Measurements from ENCODE around the gene C1QTNF8.
"Not testable (repeated sequence)": the region's sequence is repeated elsewhere in the genome, so short reads cannot be mapped to it uniquely, and the experiment has no call there.

The C1QTNF8 gene

DNA sequence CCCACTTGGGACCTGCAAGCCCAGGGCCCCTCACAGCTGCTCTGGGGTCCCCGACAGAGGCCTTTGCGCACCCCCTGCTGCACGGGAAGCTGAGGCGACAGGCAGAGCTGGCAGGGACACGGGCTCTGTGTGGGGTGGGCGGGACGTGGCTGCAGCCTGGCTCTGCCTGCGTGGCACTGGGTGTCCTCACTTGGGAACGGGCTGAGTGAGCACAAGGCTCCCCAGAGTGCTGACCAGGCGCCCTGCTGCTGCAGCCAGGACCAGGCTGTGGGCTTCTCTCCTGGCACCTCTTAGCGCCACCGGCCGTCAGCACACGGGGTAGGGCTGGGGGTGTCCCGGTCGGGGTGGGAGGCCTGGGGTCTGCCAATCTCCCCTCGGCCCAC lies 6.6 kb downstream of the C1QTNF8 start:
- TF ChIP-seq, protein P1, sequence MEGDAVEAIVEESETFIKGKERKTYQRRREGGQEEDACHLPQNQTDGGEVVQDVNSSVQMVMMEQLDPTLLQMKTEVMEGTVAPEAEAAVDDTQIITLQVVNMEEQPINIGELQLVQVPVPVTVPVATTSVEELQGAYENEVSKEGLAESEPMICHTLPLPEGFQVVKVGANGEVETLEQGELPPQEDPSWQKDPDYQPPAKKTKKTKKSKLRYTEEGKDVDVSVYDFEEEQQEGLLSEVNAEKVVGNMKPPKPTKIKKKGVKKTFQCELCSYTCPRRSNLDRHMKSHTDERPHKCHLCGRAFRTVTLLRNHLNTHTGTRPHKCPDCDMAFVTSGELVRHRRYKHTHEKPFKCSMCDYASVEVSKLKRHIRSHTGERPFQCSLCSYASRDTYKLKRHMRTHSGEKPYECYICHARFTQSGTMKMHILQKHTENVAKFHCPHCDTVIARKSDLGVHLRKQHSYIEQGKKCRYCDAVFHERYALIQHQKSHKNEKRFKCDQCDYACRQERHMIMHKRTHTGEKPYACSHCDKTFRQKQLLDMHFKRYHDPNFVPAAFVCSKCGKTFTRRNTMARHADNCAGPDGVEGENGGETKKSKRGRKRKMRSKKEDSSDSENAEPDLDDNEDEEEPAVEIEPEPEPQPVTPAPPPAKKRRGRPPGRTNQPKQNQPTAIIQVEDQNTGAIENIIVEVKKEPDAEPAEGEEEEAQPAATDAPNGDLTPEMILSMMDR (IDR thresholded peaks at IDR 0.05; ENCODE audit: unreplicated experiment in 3 of 3): no peak
- peaks cover 11% of the 10 kb centered on the region for H3K9me3 Mint-ChIP-seq
- H3K4me1 Mint-ChIP-seq: peaks cover 8% of the 10 kb centered on the region
- H3K27ac Mint-ChIP-seq: no peak overlapping the region
- H3K36me3 Mint-ChIP-seq (ENCODE audit: low read depth): peaks cover 4% of the 10 kb centered on the region
- H3K27me3 Mint-ChIP-seq (ENCODE audit: low read depth): peaks cover 15% of the 10 kb centered on the region
- H3K4me3 Mint-ChIP-seq: no peak overlapping the region

DNA sequence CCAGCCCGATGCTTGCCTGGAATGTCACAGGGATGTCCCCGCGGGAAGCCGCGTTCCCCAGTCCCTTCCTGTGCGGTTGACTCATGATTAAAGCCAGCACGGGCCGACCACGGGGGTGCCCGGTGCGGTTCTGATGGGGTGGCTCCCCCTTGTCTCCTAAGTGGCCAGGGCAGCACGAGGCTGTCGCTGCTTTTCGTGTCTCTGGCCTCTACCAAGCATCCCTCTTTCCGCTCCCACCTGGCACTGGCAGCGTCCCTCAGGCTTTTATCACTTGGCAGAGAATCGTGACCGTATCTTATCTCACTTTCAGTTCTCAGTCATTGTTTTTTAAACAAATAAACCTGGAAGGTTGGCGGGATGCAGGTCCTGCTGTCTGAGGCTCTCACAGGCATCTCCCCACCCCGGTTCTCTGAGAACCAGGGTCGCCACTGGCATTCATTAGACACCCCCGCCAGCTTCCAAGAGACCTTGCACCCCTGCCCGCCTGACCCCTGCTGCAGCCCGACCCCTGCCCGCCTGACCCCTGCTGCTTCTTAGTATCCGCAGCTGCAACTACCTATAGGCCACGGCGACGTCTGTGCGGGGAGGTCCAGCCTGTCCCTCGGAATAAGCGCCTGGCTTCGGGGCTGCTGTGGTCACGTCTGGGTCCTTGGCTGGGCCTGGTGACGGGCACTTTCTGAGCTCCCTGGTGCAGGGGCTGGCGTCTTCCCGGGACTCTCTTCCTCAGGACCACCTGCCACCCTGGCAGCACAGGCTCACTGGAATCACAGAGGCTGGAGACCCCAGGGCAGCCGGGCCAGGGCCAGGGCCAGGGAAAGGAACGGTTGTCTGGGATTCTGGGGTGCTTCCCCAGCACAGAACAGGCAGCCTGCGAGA lies 7.5 kb downstream of the C1QTNF8 start:
- Mint-ChIP-seq H3K27me3 (ENCODE audit: low read depth) (peaks cover 15% of the 10 kb centered on the region), H3K36me3 (ENCODE audit: low read depth) (peaks cover 4% of the 10 kb centered on the region), H3K4me3 (no peak overlapping the region), H3K9me3 (peaks cover 11% of the 10 kb centered on the region), H3K4me1 (peaks cover 8% of the 10 kb centered on the region), H3K27ac (no peak overlapping the region)
- TF ChIP-seq, protein P1 (IDR thresholded peaks at IDR 0.05; ENCODE audit: unreplicated experiment in 3 of 3): no peak

- H3K4me1 Mint-ChIP-seq; H3K36me3 Mint-ChIP-seq (ENCODE audit: low read depth); H3K27ac Mint-ChIP-seq; H3K4me3 Mint-ChIP-seq: not testable (repeated sequence)
- Mint-ChIP-seq H3K27me3 (ENCODE audit: low read depth) (peaks cover 15% of the 10 kb centered on the region), H3K9me3 (peaks cover 11% of the 10 kb centered on the region)
These were observed 9.6 kb downstream of the C1QTNF8 start for GRCh38 chr16:1086443-1086842.

- peaks cover 4% of the 10 kb centered on the region for H3K4me1 Mint-ChIP-seq
- H3K27me3 Mint-ChIP-seq (ENCODE audit: low read depth): peaks cover 20% of the 10 kb centered on the region
These were observed 11.1 kb downstream of the C1QTNF8 start for GRCh38 chr16:1084971-1085370.

DNA sequence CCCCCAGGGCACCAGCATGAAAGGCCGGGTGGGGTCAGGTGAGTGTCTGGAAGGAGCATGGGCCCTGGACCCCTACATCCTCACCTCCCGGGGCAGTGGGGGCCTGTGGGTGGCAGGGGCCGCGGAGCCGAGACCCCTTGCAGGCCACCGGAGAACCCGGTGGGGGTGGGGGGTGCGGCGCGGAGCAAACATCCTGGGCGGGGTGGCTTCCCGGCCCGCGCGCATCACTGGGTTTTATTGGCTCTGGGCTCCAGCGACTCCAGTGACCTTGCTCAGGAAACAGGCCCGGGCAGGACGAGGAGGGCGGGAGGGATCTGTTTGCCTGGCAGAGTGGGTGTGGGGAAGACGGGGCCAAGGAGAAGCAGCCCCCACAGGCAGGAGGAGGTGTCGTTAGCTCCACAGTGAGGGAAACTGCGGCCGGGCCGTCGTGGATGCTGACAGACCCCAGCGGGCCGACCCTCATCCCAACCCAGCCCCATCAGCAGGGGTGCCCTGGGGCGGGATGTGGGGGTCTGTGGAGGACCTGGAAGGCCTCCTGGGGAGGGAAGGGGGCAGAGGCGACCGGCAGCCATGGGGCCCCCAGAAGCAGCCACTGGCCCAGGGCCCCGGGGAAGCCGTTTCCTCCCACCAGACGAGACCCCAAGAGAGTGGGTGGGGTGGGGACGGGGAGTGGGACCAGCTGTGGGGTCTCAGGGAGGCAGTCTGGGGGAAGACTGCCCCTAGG lies 12.9 kb downstream of the C1QTNF8 start:
- H3K36me3 Mint-ChIP-seq (ENCODE audit: low read depth): peaks cover 4% of the 10 kb centered on the region
- H3K4me3 Mint-ChIP-seq: no peak overlapping the region
- H3K4me1 Mint-ChIP-seq: peaks cover 9% of the 10 kb centered on the region
- H3K27me3 Mint-ChIP-seq (ENCODE audit: low read depth): peaks cover 22% of the 10 kb centered on the region
- H3K9me3 Mint-ChIP-seq: peaks cover 11% of the 10 kb centered on the region
- no peak overlapping the region for H3K27ac Mint-ChIP-seq
- TF ChIP-seq, protein P1 (IDR thresholded peaks at IDR 0.05; ENCODE audit: unreplicated experiment in 3 of 3): no peak

More at GRCh38 chr16:1084971-1085370, 11.1 kb downstream of the C1QTNF8 start:
- Mint-ChIP-seq H3K9me3 (peaks cover 11% of the 10 kb centered on the region), H3K4me3 (no peak overlapping the region), H3K36me3 (ENCODE audit: low read depth) (peaks cover 4% of the 10 kb centered on the region), H3K27ac (no peak overlapping the region)
- TF ChIP-seq, protein P1 (IDR thresholded peaks at IDR 0.05; ENCODE audit: unreplicated experiment in 3 of 3): no peak

DNA sequence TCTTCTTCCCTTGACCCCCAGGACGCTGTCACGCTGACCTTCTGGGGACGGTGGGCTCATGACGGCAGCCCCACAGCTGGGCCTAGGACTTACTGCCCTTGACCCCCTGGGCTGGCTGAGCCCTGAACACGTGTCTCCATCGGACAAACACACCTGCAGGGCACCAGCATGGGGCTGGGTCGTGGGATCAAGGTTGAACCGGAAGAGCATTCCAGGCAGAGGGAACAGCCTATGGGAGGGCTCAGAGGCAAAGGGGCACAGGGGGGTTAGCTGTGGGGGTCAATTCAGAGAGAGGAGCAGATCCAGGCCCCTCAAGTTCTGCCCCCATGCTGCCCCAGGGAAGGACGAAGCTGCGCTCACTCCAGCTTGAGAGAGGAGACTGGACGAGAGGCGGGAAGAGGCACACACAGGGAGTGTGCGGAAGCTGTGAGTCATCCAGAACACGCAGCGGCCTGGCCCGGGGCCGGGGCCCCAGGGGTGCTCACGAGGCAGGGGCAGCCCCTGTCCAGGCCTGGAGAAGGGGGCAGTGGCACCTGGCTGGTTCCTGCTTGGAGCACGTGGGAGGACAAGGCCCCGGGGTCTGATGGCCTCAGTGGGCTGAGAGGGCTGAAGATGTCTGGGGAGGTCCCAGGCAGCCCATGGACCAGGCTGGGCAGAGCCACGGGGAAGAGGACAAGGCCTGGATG lies 13.6 kb downstream of the C1QTNF8 start:
- no peak overlapping the region for H3K4me3 Mint-ChIP-seq
- peaks cover 22% of the 10 kb centered on the region for H3K27me3 Mint-ChIP-seq (ENCODE audit: low read depth)
- peaks cover 9% of the 10 kb centered on the region for H3K4me1 Mint-ChIP-seq
- peaks cover 11% of the 10 kb centered on the region for H3K9me3 Mint-ChIP-seq
- H3K27ac Mint-ChIP-seq: no peak overlapping the region
- H3K36me3 Mint-ChIP-seq (ENCODE audit: low read depth): peaks cover 4% of the 10 kb centered on the region
- TF ChIP-seq, protein P1 (IDR thresholded peaks at IDR 0.05; ENCODE audit: unreplicated experiment in 3 of 3): no peak

Measured in nephron (organoid).